ENCODE measurements around the gene RANBP1. TPM values are rescaled to one million over a fixed set of nuclear protein-coding genes. Genes with fewer than 3 reads are reported as not detected.

Gene RANBP1
- total and polyA plus RNA-seq, 9 of the 15 experiments (the other 6 are each of a cell fraction or from before 2014, with no cell fraction given): 162 to 2,891 (median 1,289) TPM

DNA sequence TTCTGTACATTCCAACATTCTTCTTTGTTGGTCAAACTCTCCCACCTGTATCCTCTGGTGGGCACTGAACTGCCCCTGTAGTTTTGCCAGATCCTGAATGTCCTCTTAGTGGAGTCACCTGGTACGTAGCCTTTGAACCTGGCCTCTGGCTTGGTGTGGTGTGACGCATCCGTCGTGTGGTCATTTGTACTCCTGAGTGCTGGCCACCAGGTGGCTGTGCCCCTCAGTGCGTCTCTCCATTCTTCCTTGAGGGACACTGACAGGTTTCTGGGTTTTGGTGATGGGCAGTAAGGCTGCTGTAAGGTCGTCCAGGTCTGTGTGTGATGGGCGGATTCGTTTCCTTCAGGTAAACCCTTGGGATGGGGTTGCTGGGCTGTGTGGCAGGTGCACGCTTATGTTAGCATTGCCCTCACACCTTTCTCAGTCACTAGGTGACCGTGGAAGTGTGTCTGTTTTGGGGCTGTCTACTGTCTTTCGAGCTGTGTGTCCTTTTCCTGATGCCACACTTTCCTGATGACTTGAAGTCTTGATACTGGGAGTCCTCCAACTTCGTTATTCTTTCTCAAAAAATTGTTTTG lies 13.6 kb upstream of the RANBP1 start (continued):
- TF ChIP-seq, protein P1, sequence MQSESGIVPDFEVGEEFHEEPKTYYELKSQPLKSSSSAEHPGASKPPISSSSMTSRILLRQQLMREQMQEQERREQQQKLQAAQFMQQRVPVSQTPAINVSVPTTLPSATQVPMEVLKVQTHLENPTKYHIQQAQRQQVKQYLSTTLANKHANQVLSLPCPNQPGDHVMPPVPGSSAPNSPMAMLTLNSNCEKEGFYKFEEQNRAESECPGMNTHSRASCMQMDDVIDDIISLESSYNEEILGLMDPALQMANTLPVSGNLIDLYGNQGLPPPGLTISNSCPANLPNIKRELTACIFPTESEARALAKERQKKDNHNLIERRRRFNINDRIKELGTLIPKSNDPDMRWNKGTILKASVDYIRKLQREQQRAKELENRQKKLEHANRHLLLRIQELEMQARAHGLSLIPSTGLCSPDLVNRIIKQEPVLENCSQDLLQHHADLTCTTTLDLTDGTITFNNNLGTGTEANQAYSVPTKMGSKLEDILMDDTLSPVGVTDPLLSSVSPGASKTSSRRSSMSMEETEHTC (IDR thresholded peaks at IDR 0.05): no peak
- TF ChIP-seq E2F5 (CRISPR knock-in tag; IDR thresholded peaks at IDR 0.05): 0 out of 2 replicates have a peak, but pooled peaks have one; percentile 27
- 0 out of 2 replicates have a peak, but pooled peaks have one; percentile 76 for TF ChIP-seq ZNF282 (CRISPR knock-in tag; IDR thresholded peaks at IDR 0.05)
- TF ChIP-seq ELF1 (tag; IDR thresholded peaks at IDR 0.05): no peak
- 0 out of 2 replicates have a peak, but pooled peaks have one; percentile 58 for TF ChIP-seq GTF2F1 (IDR thresholded peaks at IDR 0.05; ENCODE audit: low read depth, low read length)
- TF ChIP-seq NR3C1 (CRISPR knock-in tag; IDR thresholded peaks at IDR 0.05): peak; percentile 76; the same call in 1 of the 2 replicates
- no peak for TF ChIP-seq MAFF (IDR thresholded peaks at IDR 0.05; ENCODE audit: low read length)
- TF ChIP-seq SIN3A (IDR thresholded peaks at IDR 0.05; ENCODE audit: borderline replicate concordance in 2 of 2, control insufficient read depth in 1 of 2, low read depth in 2 of 2, low read length in 2 of 2): 0 out of 4 replicates have a peak, but pooled peaks of 1 of the 2 experiments have one; percentile 36
- 0 out of 2 replicates have a peak, but pooled peaks have one; percentile 36 for TF ChIP-seq ATF2 (CRISPR knock-in tag; IDR thresholded peaks at IDR 0.05)
- no peak for TF ChIP-seq PRMT5 (CRISPR knock-in tag; IDR thresholded peaks at IDR 0.05)
- TF ChIP-seq CREB5 (CRISPR knock-in tag; IDR thresholded peaks at IDR 0.05): no peak
- no peak for TF ChIP-seq ZNF133 (CRISPR knock-in tag; IDR thresholded peaks at IDR 0.05)
- TF ChIP-seq TEAD1 (CRISPR knock-in tag; IDR thresholded peaks at IDR 0.05): no peak
- TF ChIP-seq IRF2 (CRISPR knock-in tag; IDR thresholded peaks at IDR 0.05): peak; percentile 86

Data from K562 (cell line).